Cardiac fibroblast (primary cell): Measurements from ENCODE around the gene SLC12A3.

Source experiments
- DNase-seq, 2 donors: peaks; one replicate each; pipeline versions ENCODE4 v3.0.0 to v3.0.0-alpha.2; 2010; ENCODE audit warnings: low read depth in 2 of 2
- H3K4me3 ChIP-seq, 2 donors: replicated peaks in 1 of 2; 1 replicate in 1 of 2; 2 replicates in 1 of 2; pipeline ENCODE4 v1.5.1; 2011; ENCODE audit warnings: low read depth in 2 of 2, low read length in 2 of 2, mild to moderate bottlenecking in 2 of 2, moderate library complexity in 1 of 2
- CTCF ChIP-seq: IDR thresholded peaks from one replicate; pipeline ENCODE4 v1.5.1; 2011; ENCODE audit warnings: low read depth, mild to moderate bottlenecking, low read length, inconsistent platforms

The SLC12A3 gene

GRCh38 chr16:56876048-56876447 lies 11.0 kb downstream of the SLC12A3 start:
- no peak for DNase-seq
- H3K4me3 ChIP-seq = no peak overlapping the region

GRCh38 chr16:56877486-56878182 lies 12.6 kb downstream of the SLC12A3 start:
- TF ChIP-seq CTCF = no peak
- DNase-seq = no peak
- no peak overlapping the region for H3K4me3 ChIP-seq

More at GRCh38 chr16:56876048-56876447, 11.0 kb downstream of the SLC12A3 start:
- no peak for TF ChIP-seq CTCF

- H3K4me3 ChIP-seq = no peak overlapping the region
- no peak for DNase-seq
- TF ChIP-seq CTCF = no peak
Observed at GRCh38 chr16:56878282-56878854, 13.4 kb downstream of the SLC12A3 start.

GRCh38 chr16:56879276-56879675 lies 14.3 kb downstream of the SLC12A3 start:
- DNase-seq = no peak
- H3K4me3 ChIP-seq = no peak overlapping the region
- no peak for TF ChIP-seq CTCF

- DNase-seq = no peak
- no peak overlapping the region for H3K4me3 ChIP-seq
- no peak for TF ChIP-seq CTCF
Observed at GRCh38 chr16:56880176-56880575, 15.2 kb downstream of the SLC12A3 start.

- TF ChIP-seq CTCF = no peak
- no peak overlapping the region for H3K4me3 ChIP-seq
- no peak for DNase-seq
Observed at GRCh38 chr16:56880685-56881084, 15.7 kb downstream of the SLC12A3 start.
